ENCODE measurements around the gene MAP6.

MAP6 gene

GRCh38 chr11:75567971-75568370 lies 100.9 kb downstream of the MAP6 start:
- no peak for DNase-seq (ENCODE audit: low read depth)

GRCh38 chr11:75566763-75567279 lies 102.0 kb downstream of the MAP6 start:
- no peak for DNase-seq (ENCODE audit: low read depth)

GRCh38 chr11:75565916-75566762 lies 102.7 kb downstream of the MAP6 start:
- DNase-seq (ENCODE audit: low read depth), result no peak

- DNase-seq (ENCODE audit: low read depth), result peak; percentile 64
Observed at GRCh38 chr11:75565221-75565814, 103.5 kb downstream of the MAP6 start.

- peak; percentile 71 for DNase-seq (ENCODE audit: low read depth)
Observed at GRCh38 chr11:75563978-75564552, 104.8 kb downstream of the MAP6 start.

- DNase-seq (ENCODE audit: low read depth), result no peak
Observed at GRCh38 chr11:75563501-75563977, 105.3 kb downstream of the MAP6 start.

GRCh38 chr11:75562836-75563484 lies 105.9 kb downstream of the MAP6 start:
- DNase-seq (ENCODE audit: low read depth), result no peak

- no peak for DNase-seq (ENCODE audit: low read depth)
Observed at GRCh38 chr11:75562048-75562835, 106.6 kb downstream of the MAP6 start, which contains the start of gene SERPINH1. Gene SERPINH1, plus strand, starts transcription at chr11:75562253. Its CDS starts 4,097 bp downstream, at chr11:75566350.

GRCh38 chr11:75561426-75562047 lies 107.3 kb downstream of the MAP6 start:
- no peak for DNase-seq (ENCODE audit: low read depth)

- DNase-seq (ENCODE audit: low read depth), result no peak
Observed at GRCh38 chr11:75560644-75561043, 108.2 kb downstream of the MAP6 start.

GRCh38 chr11:75558939-75559843 lies 109.6 kb downstream of the MAP6 start:
- DNase-seq (ENCODE audit: low read depth), result no peak

- DNase-seq (ENCODE audit: low read depth), result no peak
Observed at GRCh38 chr11:75557666-75558494, 111.0 kb downstream of the MAP6 start.

GRCh38 chr11:75556275-75556674 lies 112.6 kb downstream of the MAP6 start:
- DNase-seq (ENCODE audit: low read depth), result no peak

GRCh38 chr11:75555079-75555811 lies 113.6 kb downstream of the MAP6 start:
- DNase-seq (ENCODE audit: low read depth), result no peak

GRCh38 chr11:75554258-75555022 lies 114.4 kb downstream of the MAP6 start:
- peak; percentile 83 for DNase-seq (ENCODE audit: low read depth)

GRCh38 chr11:75553889-75554257 lies 115.0 kb downstream of the MAP6 start:
- DNase-seq (ENCODE audit: low read depth), result no peak

- no peak for DNase-seq (ENCODE audit: low read depth)
Observed at GRCh38 chr11:75553182-75553581, 115.7 kb downstream of the MAP6 start.

Data from HS-5 (cell line).